Astrocyte of the cerebellum (primary cell): ENCODE results near the gene PSMG1.

Source experiments
- DNase-seq: peaks from one replicate; pipeline ENCODE4 v3.0.0-alpha.2; 2011; ENCODE audit warnings: low read depth
- H3K4me3 ChIP-seq: 2 replicates; pipeline ENCODE4 v1.5.1; 2011; ENCODE audit warnings: mild to moderate bottlenecking, low read depth, low read length, moderate library complexity
- CTCF ChIP-seq: IDR thresholded peaks from 2 replicates; pipeline ENCODE4 v1.5.1; 2012; ENCODE audit warnings: low read length, low read depth, moderate library complexity, mild to moderate bottlenecking; ENCODE audit errors: missing control alignments
- in situ Hi-C: cut with HindIII; loops from 2 replicates; pipeline ENCODE4 v1.10.0; 2017; ENCODE audit warnings: low sequenced_read_pairs

The PSMG1 gene

GRCh38 chr21:39189857-39190604 is 6.8 kb upstream of the PSMG1 start:
- no peak for DNase-seq
- TF ChIP-seq CTCF: no peak
- no peak overlapping the region for H3K4me3 ChIP-seq
- in situ Hi-C loops: no loop called here

- no peak overlapping the region for H3K4me3 ChIP-seq
- no peak for DNase-seq
- no peak for TF ChIP-seq CTCF
- in situ Hi-C loops: no loop called here
Observed at GRCh38 chr21:39188521-39189139, 5.4 kb upstream of the PSMG1 start.

GRCh38 chr21:39187141-39187540 is 3.9 kb upstream of the PSMG1 start:
- no peak overlapping the region for H3K4me3 ChIP-seq
- DNase-seq: no peak
- in situ Hi-C loops: no loop called here
- TF ChIP-seq CTCF: no peak

GRCh38 chr21:39186676-39187075 is 3.4 kb upstream of the PSMG1 start:
- no peak overlapping the region for H3K4me3 ChIP-seq
- no peak for TF ChIP-seq CTCF
- in situ Hi-C loops: no loop called here
- no peak for DNase-seq

GRCh38 chr21:39185157-39185556 is 1.9 kb upstream of the PSMG1 start:
- no peak for DNase-seq
- no peak overlapping the region for H3K4me3 ChIP-seq
- in situ Hi-C loops: no loop called here
- no peak for TF ChIP-seq CTCF

GRCh38 chr21:39184050-39184980 is 1.1 kb upstream of the PSMG1 start:
- peak overlapping the region; percentile 86 for H3K4me3 ChIP-seq
- in situ Hi-C loops: no loop called here
- no peak for DNase-seq
- TF ChIP-seq CTCF: no peak
